Gastrocnemius medialis (tissue), 4 donors: ENCODE results near the gene IL1RL1. TPM values are rescaled to one million over a fixed set of nuclear protein-coding genes. Genes with fewer than 3 reads are reported as not detected.
A peak's percentile ranks its signal among the peaks of the same experiment; 100 is the strongest.
"Not testable (repeated sequence)": the region's sequence is repeated elsewhere in the genome, so short reads cannot be mapped to it uniquely, and the experiment has no call there.

Experiments used
- ATAC-seq, 2 donors: fragments of 150-250 bp; one replicate each; pipeline ENCODE4 v1.9.1; 2016
- DNase-seq, 2 donors: peaks; one replicate each; pipeline ENCODE4 v3.0.0-alpha.2; 2019
- H3K27ac ChIP-seq, 4 donors: fragments of 200-600 bp; sonication (generic); 1 replicate in 1 of 4; 2 replicates in 3 of 4; pipeline ENCODE4 v1.5.1; 2016 to 2018; ENCODE audit warnings: mild to moderate bottlenecking in 2 of 4, moderate library complexity in 1 of 4
- H3K27me3 ChIP-seq, 3 donors: fragments of 200-600 bp; sonication (generic) in 2 of 3; 1 replicate in 1 of 3; 2 replicates in 2 of 3; pipeline versions ENCODE4 v1.5.1 to v1.6.0; 2016 to 2019; ENCODE audit warnings: mild to moderate bottlenecking in 1 of 3, moderate library complexity in 1 of 3
- H3K36me3 ChIP-seq, 2 donors: fragments of 200-600 bp; sonication (generic) in 1 of 2; one replicate each; pipeline ENCODE4 v1.5.1; 2017 to 2018
- H3K4me1 ChIP-seq, 2 donors: fragments of 200-600 bp; sonication (generic) in 1 of 2; one replicate each; pipeline ENCODE4 v1.5.1; 2016 to 2017; ENCODE audit warnings: mild to moderate bottlenecking in 2 of 2
- H3K4me3 ChIP-seq, 4 donors: fragments of 200-600 bp; sonication (generic) in 3 of 4; 1 replicate in 1 of 4; 2 replicates in 3 of 4; pipeline ENCODE4 v1.5.1; 2016 to 2019; ENCODE audit warnings: mild to moderate bottlenecking in 2 of 4
- H3K9me3 ChIP-seq, 3 donors: fragments of 200-600 bp; sonication (generic) in 2 of 3; 1 replicate in 1 of 3; 2 replicates in 2 of 3; pipeline ENCODE4 v1.5.1; 2016 to 2019
- CTCF ChIP-seq, 5 experiments: fragments of 450-650 bp in 3 of 5; fragments of 200-600 bp in 2 of 5; sonication (generic) in 2 of 5; IDR thresholded peaks in 4 of 5; conservative IDR thresholded peaks in 1 of 5; 1 replicate in 4 of 5; 2 replicates in 1 of 5; pipeline ENCODE4 v1.5.1; 2016 to 2019; ENCODE audit warnings: antibody characterized with exemption in 5 of 5, mild to moderate bottlenecking in 3 of 5, moderate library complexity in 3 of 5
- POLR2A ChIP-seq, 2 donors: fragments of 450-650 bp; IDR thresholded peaks; one replicate each; pipeline ENCODE4 v1.6.1; 2017; ENCODE audit warnings: antibody characterized with exemption in 2 of 2, mild to moderate bottlenecking in 2 of 2, moderate library complexity in 2 of 2
- in situ Hi-C, 4 donors: fragments of 200-750 bp; cut with MboI; loops; one replicate each; pipeline versions ENCODE4 v1.15.0 to v1.8.0; 2017; ENCODE audit warnings: low sequenced_read_pairs in 4 of 4
- intact Hi-C: fragments of 100-400 bp; cut with DNase I; formaldehyde crosslinking; loops from one replicate; pipeline ENCODE4 v1.15.1; 2023; ENCODE audit warnings: low total_unique reads
- total RNA-seq, 4 donors: library from RNA; depleted of rRNA; stranded (reverse); fragments of >200 nt; gene quantifications; one replicate each; pipeline versions ENCODE4 v1.1.0 to v1.2.3, GENCODE V29; 2016

IL1RL1 gene
- total RNA-seq, 4 donors from 2014 or later: 0.82 to 6.8 (median 2.7) TPM

- no peak for ATAC-seq
Observed at GRCh38 chr2:102321941-102322719, 10.8 kb downstream of the IL1RL1 start.

GRCh38 chr2:102324914-102325313 lies 13.6 kb downstream of the IL1RL1 start:
- H3K27me3 ChIP-seq, intact Hi-C loops, ATAC-seq, in situ Hi-C loops, H3K4me1 ChIP-seq, H3K4me3 ChIP-seq, H3K9me3 ChIP-seq, DNase-seq, H3K27ac ChIP-seq, H3K36me3 ChIP-seq: not testable (repeated sequence)

More at GRCh38 chr2:102321941-102322719, 10.8 kb downstream of the IL1RL1 start:
- H3K27me3 ChIP-seq: no peaks in the 10 kb centered on the region
- in situ Hi-C loops (no loop called here), intact Hi-C loops (no loop called here)
- TF ChIP-seq POLR2A (IDR thresholded peaks at IDR 0.05): no peak
- no peak for TF ChIP-seq CTCF (IDR thresholded peaks at IDR 0.05 in 4 of 5, conservative IDR thresholded peaks at IDR 0.05 in 1 of 5)
- no peaks in the 10 kb centered on the region for H3K4me1 ChIP-seq
- H3K36me3 ChIP-seq: no peaks in the 10 kb centered on the region
- no peaks in the 10 kb centered on the region for H3K9me3 ChIP-seq
- H3K4me3 ChIP-seq: no peak overlapping the region
- DNase-seq: no peak
- H3K27ac ChIP-seq: no peak overlapping the region

- H3K9me3 ChIP-seq: no peaks in the 10 kb centered on the region
- intact Hi-C loops: no loop called here
- H3K27ac ChIP-seq: no peak overlapping the region
- no peak overlapping the region for H3K4me3 ChIP-seq
- in situ Hi-C loops: no loop called here
- no peaks in the 10 kb centered on the region for H3K27me3 ChIP-seq
- no peaks in the 10 kb centered on the region for H3K36me3 ChIP-seq
- H3K4me1 ChIP-seq: peaks cover 0 to under 1% of the 10 kb centered on the region in 2 donors
- TF ChIP-seq CTCF (IDR thresholded peaks at IDR 0.05 in 4 of 5, conservative IDR thresholded peaks at IDR 0.05 in 1 of 5): no peak
- TF ChIP-seq POLR2A (IDR thresholded peaks at IDR 0.05): no peak
- DNase-seq: no peak
- ATAC-seq: no peak
Observed at GRCh38 chr2:102331311-102331980, 20.1 kb downstream of the IL1RL1 start.

- Histone ChIP-seq H3K4me1 (peaks cover 0 to 8% of the 10 kb centered on the region in 2 donors), H3K4me3 (no peak overlapping the region), H3K27me3 (no peaks in the 10 kb centered on the region), H3K9me3 (no peaks in the 10 kb centered on the region), H3K36me3 (no peaks in the 10 kb centered on the region), H3K27ac (no peak overlapping the region)
- DNase-seq (no peak), ATAC-seq (no peak)
- no peak for TF ChIP-seq CTCF (IDR thresholded peaks at IDR 0.05 in 4 of 5, conservative IDR thresholded peaks at IDR 0.05 in 1 of 5)
- no peak for TF ChIP-seq POLR2A (IDR thresholded peaks at IDR 0.05)
- intact Hi-C loops: no loop called here
- in situ Hi-C loops: no loop called here
Observed at GRCh38 chr2:102334486-102334885, 23.1 kb downstream of the IL1RL1 start.

GRCh38 chr2:102335871-102336366 lies 24.6 kb downstream of the IL1RL1 start:
- H3K36me3 ChIP-seq: no peaks in the 10 kb centered on the region
- no peak overlapping the region for H3K4me3 ChIP-seq
- in situ Hi-C loops: no loop called here
- peak overlapping the region in 1 of 4 donors; percentile 26 for H3K27ac ChIP-seq
- H3K9me3 ChIP-seq: no peaks in the 10 kb centered on the region
- intact Hi-C loops: no loop called here
- no peak for TF ChIP-seq CTCF (IDR thresholded peaks at IDR 0.05 in 4 of 5, conservative IDR thresholded peaks at IDR 0.05 in 1 of 5)
- no peak for TF ChIP-seq POLR2A (IDR thresholded peaks at IDR 0.05)
- no peak for ATAC-seq
- peaks cover 0 to 8% of the 10 kb centered on the region in 2 donors for H3K4me1 ChIP-seq
- no peaks in the 10 kb centered on the region for H3K27me3 ChIP-seq
- DNase-seq: no peak
